SU-DHL-6 (cell line): ENCODE results near the gene SPATA32.

ENCODE experiments used
- H2AFZ ChIP-seq: fragments of 200-600 bp; sonication (generic); 2 replicates; pipeline ENCODE4 v1.6.1; 2014; ENCODE audit warnings: low read depth, mild to moderate bottlenecking, moderate library complexity, mixed read lengths, antibody characterized with exemption, low read length; ENCODE audit not compliant: severe bottlenecking
- H3F3A ChIP-seq: fragments of 200-600 bp; shearing (Covaris generic); 2 replicates; pipeline ENCODE4 v1.6.0; 2016; ENCODE audit warnings: antibody characterized with exemption, mild to moderate bottlenecking; ENCODE audit not compliant: insufficient read depth
- H3K27ac ChIP-seq: fragments of 200-600 bp; sonication (generic); 2 replicates; pipeline ENCODE4 v1.5.1; 2016; ENCODE audit warnings: low read depth, mild to moderate bottlenecking, low read length, moderate library complexity, mixed read lengths
- H3K27me3 ChIP-seq: fragments of 200-600 bp; sonication (generic), shearing (Covaris generic); 2 replicates; pipeline ENCODE4 v1.6.0; 2014; ENCODE audit warnings: mild to moderate bottlenecking, low read length
- H3K36me3 ChIP-seq: fragments of 200-600 bp; sonication (generic); 2 replicates; pipeline ENCODE4 v1.6.1; 2014; ENCODE audit warnings: mild to moderate bottlenecking, low read length, mixed read lengths
- H3K4me2 ChIP-seq: fragments of 300-600, 200-600 bp; shearing (Covaris generic), sonication (generic); 2 replicates; pipeline ENCODE4 v1.6.0; 2014; ENCODE audit warnings: low read length, low read depth, mild to moderate bottlenecking; ENCODE audit not compliant: poor library complexity, severe bottlenecking
- H3K4me3 ChIP-seq: fragments of 200-600 bp; sonication (generic); 2 replicates; pipeline ENCODE4 v1.5.1; 2014; ENCODE audit warnings: antibody characterized with exemption, low read length, mild to moderate bottlenecking, mixed read lengths; ENCODE audit not compliant: insufficient read depth, poor library complexity, severe bottlenecking
- H3K79me2 ChIP-seq: fragments of 200-600 bp; sonication (generic); 2 replicates; pipeline ENCODE4 v1.6.1; 2014; ENCODE audit warnings: mild to moderate bottlenecking, low read length, moderate library complexity; ENCODE audit not compliant: insufficient read depth
- H3K9ac ChIP-seq: fragments of 200-600 bp; sonication (generic); 2 replicates; pipeline ENCODE4 v1.7.0; 2014; ENCODE audit warnings: mild to moderate bottlenecking, low read length
- H3K9me2 ChIP-seq: fragments of 200-600 bp; sonication (generic); replicated peaks from 2 replicates; pipeline ENCODE4 v1.6.1; 2014; ENCODE audit warnings: low read length; ENCODE audit not compliant: insufficient read depth
- H3K9me3 ChIP-seq: fragments of 200-600 bp; sonication (generic); 2 replicates; pipeline ENCODE4 v1.6.1; 2014; ENCODE audit warnings: low read length, mixed read lengths; ENCODE audit not compliant: insufficient read depth
- H4K20me1 ChIP-seq: fragments of 200-600 bp; sonication (generic); 2 replicates; pipeline ENCODE4 v1.6.1; 2014; ENCODE audit warnings: low read depth, mild to moderate bottlenecking, antibody characterized with exemption, low read length, moderate library complexity, mixed read lengths
- EZH2phosphoT487 ChIP-seq: fragments of 200-600 bp; sonication (generic), shearing (Covaris generic); conservative IDR thresholded peaks from 2 replicates; pipeline ENCODE4 v1.6.1; 2018; ENCODE audit warnings: mild to moderate bottlenecking, antibody characterized with exemption, low read length, moderate library complexity, mixed read lengths
- TF ChIP-seq, protein P1 (sequence below): fragments of 200-600 bp; sonication (generic); IDR thresholded peaks from one replicate; pipeline ENCODE4 v1.5.1; 2017; ENCODE audit warnings: antibody characterized with exemption, mild to moderate bottlenecking, low read length, moderate library complexity; ENCODE audit not compliant: insufficient read depth, poor library complexity, severe bottlenecking

SPATA32 gene

DNA sequence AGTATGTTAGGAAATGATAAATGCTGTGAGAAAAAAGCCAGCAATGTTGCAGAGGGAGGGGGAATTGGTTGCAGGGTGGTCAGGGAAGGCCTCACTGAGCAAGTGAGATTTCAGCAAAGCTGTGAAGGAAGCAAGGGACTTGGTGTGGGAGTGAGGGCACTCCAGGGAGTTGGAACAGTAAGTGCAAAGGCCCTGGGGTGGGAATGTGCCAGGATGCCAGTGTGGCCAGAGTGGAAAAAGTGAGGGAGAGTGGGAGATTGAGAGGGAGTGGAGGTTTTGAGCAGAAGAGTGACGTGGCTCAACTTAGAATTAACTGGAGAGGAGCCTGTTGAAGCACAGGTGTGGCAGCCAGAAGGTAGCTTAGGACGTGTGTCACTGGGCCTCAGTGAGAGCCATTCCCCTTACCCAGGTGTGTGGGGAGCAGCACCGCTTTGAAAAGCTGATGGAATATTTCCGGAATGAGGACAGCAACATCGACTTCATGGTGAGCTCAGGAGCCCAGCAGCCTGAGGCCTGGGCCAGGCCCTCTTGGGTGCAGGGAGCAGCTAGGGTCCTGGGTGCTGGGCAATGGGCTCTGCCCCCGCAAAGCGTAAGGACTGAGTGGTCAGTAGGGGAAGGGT is 23.6 kb downstream of the SPATA32 start:
- no peaks in the 10 kb centered on the region for H3K27me3 ChIP-seq
- H3K4me3 ChIP-seq: no peak overlapping the region
- 0 out of 2 replicates have a peak, but pooled peaks cover 4% of the 10 kb centered on the region for H3K36me3 ChIP-seq
- H4K20me1 ChIP-seq: no peaks in the 10 kb centered on the region
- H2AFZ ChIP-seq: no peak overlapping the region
- TF ChIP-seq, protein P1, sequence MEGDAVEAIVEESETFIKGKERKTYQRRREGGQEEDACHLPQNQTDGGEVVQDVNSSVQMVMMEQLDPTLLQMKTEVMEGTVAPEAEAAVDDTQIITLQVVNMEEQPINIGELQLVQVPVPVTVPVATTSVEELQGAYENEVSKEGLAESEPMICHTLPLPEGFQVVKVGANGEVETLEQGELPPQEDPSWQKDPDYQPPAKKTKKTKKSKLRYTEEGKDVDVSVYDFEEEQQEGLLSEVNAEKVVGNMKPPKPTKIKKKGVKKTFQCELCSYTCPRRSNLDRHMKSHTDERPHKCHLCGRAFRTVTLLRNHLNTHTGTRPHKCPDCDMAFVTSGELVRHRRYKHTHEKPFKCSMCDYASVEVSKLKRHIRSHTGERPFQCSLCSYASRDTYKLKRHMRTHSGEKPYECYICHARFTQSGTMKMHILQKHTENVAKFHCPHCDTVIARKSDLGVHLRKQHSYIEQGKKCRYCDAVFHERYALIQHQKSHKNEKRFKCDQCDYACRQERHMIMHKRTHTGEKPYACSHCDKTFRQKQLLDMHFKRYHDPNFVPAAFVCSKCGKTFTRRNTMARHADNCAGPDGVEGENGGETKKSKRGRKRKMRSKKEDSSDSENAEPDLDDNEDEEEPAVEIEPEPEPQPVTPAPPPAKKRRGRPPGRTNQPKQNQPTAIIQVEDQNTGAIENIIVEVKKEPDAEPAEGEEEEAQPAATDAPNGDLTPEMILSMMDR: no peak
- no peak for TF ChIP-seq EZH2phosphoT487
- H3F3A ChIP-seq: 0 out of 2 replicates have a peak, but pooled peaks cover 4% of the 10 kb centered on the region
- no peaks in the 10 kb centered on the region for H3K79me2 ChIP-seq
- no peak overlapping the region for H3K27ac ChIP-seq
- H3K9ac ChIP-seq: no peak overlapping the region
- no peaks in the 10 kb centered on the region for H3K9me2 ChIP-seq
- H3K9me3 ChIP-seq: no peaks in the 10 kb centered on the region
- H3K4me2 ChIP-seq: no peak overlapping the region

DNA sequence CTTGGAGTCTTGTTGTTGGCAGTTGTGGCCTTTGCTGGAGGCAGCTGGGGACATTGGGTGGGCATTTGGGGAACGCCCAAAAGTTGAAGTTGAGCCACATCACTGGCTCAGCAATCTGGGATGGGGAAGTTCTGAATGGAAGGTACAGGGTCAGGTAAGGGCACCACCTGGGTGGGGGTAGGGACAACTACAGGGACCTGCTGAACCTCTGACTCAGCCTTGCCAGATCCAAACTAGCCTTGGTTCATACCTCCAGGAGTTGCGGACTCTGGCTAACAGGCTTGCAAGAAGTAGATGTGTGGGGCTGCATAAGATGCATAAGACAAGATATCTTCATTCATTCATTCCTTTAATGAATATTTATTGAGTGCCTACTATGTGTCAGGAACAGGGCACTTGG is 24.2 kb downstream of the SPATA32 start:
- H3K27ac ChIP-seq: no peak overlapping the region
- H3K9ac ChIP-seq: no peak overlapping the region
- H3K9me2 ChIP-seq: no peaks in the 10 kb centered on the region
- no peak overlapping the region for H2AFZ ChIP-seq
- TF ChIP-seq, protein P1: no peak
- no peak for TF ChIP-seq EZH2phosphoT487
- H3K4me3 ChIP-seq: no peak overlapping the region
- no peaks in the 10 kb centered on the region for H3K79me2 ChIP-seq
- no peaks in the 10 kb centered on the region for H3K27me3 ChIP-seq
- H3K9me3 ChIP-seq: no peaks in the 10 kb centered on the region
- H3F3A ChIP-seq: 0 out of 2 replicates have a peak, but pooled peaks cover 4% of the 10 kb centered on the region
- no peak overlapping the region for H3K4me2 ChIP-seq
- H4K20me1 ChIP-seq: no peaks in the 10 kb centered on the region
- H3K36me3 ChIP-seq: 0 out of 2 replicates have a peak, but pooled peaks cover 4% of the 10 kb centered on the region

DNA sequence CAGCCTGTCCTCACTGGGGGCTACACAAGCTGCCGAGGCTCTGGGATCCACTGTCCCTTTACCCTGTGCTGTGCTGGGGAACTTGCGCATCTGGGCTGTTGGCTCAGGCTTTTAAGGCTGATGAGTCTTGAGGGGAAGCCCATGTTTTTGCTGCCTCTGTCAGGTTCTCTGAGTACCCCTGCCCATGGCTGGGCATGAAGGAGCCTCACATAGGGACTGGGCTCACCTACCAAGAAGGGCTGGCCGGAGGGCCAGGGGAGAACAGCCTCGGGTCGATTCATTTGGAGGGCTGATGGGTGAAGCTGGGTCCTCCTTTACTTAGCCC is 25.6 kb downstream of the SPATA32 start:
- TF ChIP-seq, protein P1: no peak
- TF ChIP-seq EZH2phosphoT487: no peak
- Histone ChIP-seq H3K27me3 (no peaks in the 10 kb centered on the region), H4K20me1 (no peaks in the 10 kb centered on the region), H3K36me3 (0 out of 2 replicates have a peak, but pooled peaks cover 4% of the 10 kb centered on the region), H3K4me3 (no peak overlapping the region), H3K9ac (no peak overlapping the region), H3K79me2 (peaks cover 10% of the 10 kb centered on the region), H3K27ac (no peak overlapping the region), H3F3A (0 out of 2 replicates have a peak, but pooled peaks cover 4% of the 10 kb centered on the region), H3K9me2 (no peaks in the 10 kb centered on the region), H3K4me2 (no peak overlapping the region), H2AFZ (no peak overlapping the region), H3K9me3 (no peaks in the 10 kb centered on the region)
